Natural killer cell (primary cell): ENCODE data around the gene MPZL2. TPM values are rescaled to one million over a fixed set of nuclear protein-coding genes. Genes with fewer than 3 reads are reported as not detected.

Experiments used
- ATAC-seq, 3 donors: fragments of 150-1000 bp in 2 of 3; fragments of 200-7000 bp in 1 of 3; cut with Tn5 transposase; 1 replicate in 1 of 3; 2 replicates in 2 of 3; pipeline ENCODE4 v1.10.0; 2021; ENCODE audit warnings: mild to moderate bottlenecking in 2 of 3, moderate library complexity in 2 of 3
- DNase-seq, 2 donors: peaks; one replicate each; pipeline versions ENCODE4 v3.0.0 to v3.0.0-alpha.2; 2013 to 2021; ENCODE audit warnings: mixed read lengths in 1 of 2
- H3K27ac ChIP-seq: one replicate; pipeline ENCODE4 v1.5.1; 2013; ENCODE audit warnings: mild to moderate bottlenecking, low read length
- H3K27me3 ChIP-seq: one replicate; pipeline ENCODE4 v1.6.1; 2013; ENCODE audit warnings: low read length; ENCODE audit not compliant: control insufficient read depth, insufficient read depth
- H3K36me3 ChIP-seq: one replicate; pipeline ENCODE4 v1.6.1; 2013; ENCODE audit warnings: low read length; ENCODE audit not compliant: control insufficient read depth, insufficient read depth
- H3K4me1 ChIP-seq: one replicate; pipeline ENCODE4 v1.6.1; 2013; ENCODE audit warnings: low read length; ENCODE audit not compliant: control insufficient read depth, insufficient read depth
- H3K4me3 ChIP-seq: one replicate; pipeline ENCODE4 v1.5.1; 2013; ENCODE audit warnings: low read length
- H3K9me3 ChIP-seq: one replicate; pipeline ENCODE4 v1.6.1; 2013; ENCODE audit warnings: low read length; ENCODE audit not compliant: control insufficient read depth, insufficient read depth
- H3K27ac Mint-ChIP-seq, 2 donors: one replicate each; pipeline ENCODE4 v1.8.0; 2022; ENCODE audit warnings: mild to moderate bottlenecking in 2 of 2, mixed read lengths in 2 of 2, moderate library complexity in 1 of 2
- H3K27me3 Mint-ChIP-seq, 2 donors: one replicate each; pipeline ENCODE4 v1.8.0; 2022; ENCODE audit warnings: low read depth in 2 of 2, mixed read lengths in 2 of 2
- H3K36me3 Mint-ChIP-seq: one replicate; pipeline ENCODE4 v1.8.0; 2022; ENCODE audit warnings: mixed read lengths
- H3K4me1 Mint-ChIP-seq, 2 donors: one replicate each; pipeline ENCODE4 v1.8.0; 2022; ENCODE audit warnings: mixed read lengths in 2 of 2
- H3K4me3 Mint-ChIP-seq: one replicate; pipeline ENCODE4 v1.8.0; 2022; ENCODE audit warnings: mild to moderate bottlenecking, moderate library complexity, mixed read lengths
- H3K9me3 Mint-ChIP-seq, 2 donors: one replicate each; pipeline ENCODE4 v1.8.0; 2022; ENCODE audit warnings: mixed read lengths in 2 of 2
- WGBS: methylation state at CpG from one replicate; pipeline ENCODE4 v1.1.7; 2013; ENCODE audit warnings: missing lambda C conversion rate; ENCODE audit not compliant: insufficient coverage; 5-methylcytosine and 5-hydroxymethylcytosine counted together
- intact Hi-C: fragments of 100-400 bp; cut with micrococcal nuclease; formaldehyde crosslinking; loops from one replicate; pipeline ENCODE4 v1.14.2; 2022
- total RNA-seq, 4 donors: library from RNA; stranded (reverse); fragments of 120-200 nt in 1 of 4; gene quantifications; one replicate each; pipeline versions ENCODE4 v1.2.3 to v1.2.4, GENCODE V29; 2013 to 2022
- TF ChIP-seq, protein P1 (sequence below): fragments of 200-600 bp; IDR thresholded peaks from one replicate; pipeline ENCODE4 v1.8.0; 2022; ENCODE audit warnings: antibody characterized with exemption

The MPZL2 gene
- total RNA-seq, 3 donors from 2014 or later (not counting 1 experiment from before 2014, with no cell fraction given) = 0.49 to 0.58 TPM; not detected in 1

DNA sequence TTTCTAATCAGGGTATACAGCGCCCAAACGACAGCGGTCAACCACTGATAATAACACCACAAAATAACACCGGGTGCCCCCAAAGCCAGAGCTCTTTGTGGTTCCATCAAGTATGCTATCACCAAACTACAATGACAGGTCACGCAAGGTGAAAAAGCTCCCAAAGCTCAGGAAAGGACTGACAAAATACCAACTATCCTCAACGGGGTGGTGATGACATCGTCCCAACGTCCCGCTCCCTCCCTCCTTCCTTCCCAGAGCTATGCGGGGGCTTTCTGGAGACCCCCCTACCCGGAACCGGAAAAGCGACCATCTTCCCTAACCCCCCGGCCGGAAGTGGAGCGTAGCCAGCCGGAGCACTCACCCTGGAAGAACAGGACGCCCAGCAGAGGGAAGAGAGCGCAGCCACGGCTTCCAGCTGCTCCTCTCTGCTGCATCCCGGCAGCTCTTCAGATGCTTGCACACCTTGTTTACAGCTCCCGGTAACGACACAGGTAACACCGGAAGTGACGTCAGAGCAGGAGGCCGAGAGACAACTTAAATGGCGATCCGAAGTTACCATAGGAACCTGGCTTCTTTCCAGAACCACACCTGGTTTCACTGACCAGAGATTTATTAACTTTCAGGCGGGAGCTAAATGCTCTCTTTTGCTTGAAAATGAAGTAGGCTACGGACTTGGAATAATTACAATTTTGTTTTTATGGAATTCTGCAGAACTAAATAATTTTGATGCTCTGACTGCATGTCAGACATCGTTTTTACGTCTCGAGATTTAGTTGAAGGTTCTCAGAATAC, 12.0 kb downstream of the MPZL2 start, which contains the start of gene MPZL3:
Gene MPZL3, minus strand, starts transcription at position 508 of the 795 bp plus-strand sequence. Its CDS starts 71 bp downstream, at position 437.
- Mint-ChIP-seq H3K9me3 (no peaks in the 10 kb centered on the region), H3K36me3 (no peaks in the 10 kb centered on the region), H3K27ac (peak within 1 kb of the TSS; percentile 98), H3K4me3 (peak within 1 kb of the TSS; percentile 98), H3K27me3 (no peaks in the 10 kb centered on the region), H3K4me1 (peaks cover 17 to 22% of the 10 kb centered on the region in 2 donors)
- intact Hi-C loops = loop anchor here (1.0 to 5.0 kb wide), 3 partner anchors 11 to 105 kb away; partner anchors contain the start of gene UBE4A
- Histone ChIP-seq H3K36me3 (no peaks in the 10 kb centered on the region), H3K4me1 (peaks cover 8% of the 10 kb centered on the region), H3K27ac (peak within 1 kb of the TSS; percentile 95), H3K4me3 (peak within 1 kb of the TSS; percentile 82), H3K27me3 (no peaks in the 10 kb centered on the region), H3K9me3 (no peaks in the 10 kb centered on the region)
- ATAC-seq (peak; percentile 75 to 83 (median 82)), DNase-seq (peak; percentile 76 to 97)
- WGBS = under 1% methylated on average over 30 of the region's 33 CpGs
- TF ChIP-seq, protein P1, sequence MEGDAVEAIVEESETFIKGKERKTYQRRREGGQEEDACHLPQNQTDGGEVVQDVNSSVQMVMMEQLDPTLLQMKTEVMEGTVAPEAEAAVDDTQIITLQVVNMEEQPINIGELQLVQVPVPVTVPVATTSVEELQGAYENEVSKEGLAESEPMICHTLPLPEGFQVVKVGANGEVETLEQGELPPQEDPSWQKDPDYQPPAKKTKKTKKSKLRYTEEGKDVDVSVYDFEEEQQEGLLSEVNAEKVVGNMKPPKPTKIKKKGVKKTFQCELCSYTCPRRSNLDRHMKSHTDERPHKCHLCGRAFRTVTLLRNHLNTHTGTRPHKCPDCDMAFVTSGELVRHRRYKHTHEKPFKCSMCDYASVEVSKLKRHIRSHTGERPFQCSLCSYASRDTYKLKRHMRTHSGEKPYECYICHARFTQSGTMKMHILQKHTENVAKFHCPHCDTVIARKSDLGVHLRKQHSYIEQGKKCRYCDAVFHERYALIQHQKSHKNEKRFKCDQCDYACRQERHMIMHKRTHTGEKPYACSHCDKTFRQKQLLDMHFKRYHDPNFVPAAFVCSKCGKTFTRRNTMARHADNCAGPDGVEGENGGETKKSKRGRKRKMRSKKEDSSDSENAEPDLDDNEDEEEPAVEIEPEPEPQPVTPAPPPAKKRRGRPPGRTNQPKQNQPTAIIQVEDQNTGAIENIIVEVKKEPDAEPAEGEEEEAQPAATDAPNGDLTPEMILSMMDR = no peak

DNA sequence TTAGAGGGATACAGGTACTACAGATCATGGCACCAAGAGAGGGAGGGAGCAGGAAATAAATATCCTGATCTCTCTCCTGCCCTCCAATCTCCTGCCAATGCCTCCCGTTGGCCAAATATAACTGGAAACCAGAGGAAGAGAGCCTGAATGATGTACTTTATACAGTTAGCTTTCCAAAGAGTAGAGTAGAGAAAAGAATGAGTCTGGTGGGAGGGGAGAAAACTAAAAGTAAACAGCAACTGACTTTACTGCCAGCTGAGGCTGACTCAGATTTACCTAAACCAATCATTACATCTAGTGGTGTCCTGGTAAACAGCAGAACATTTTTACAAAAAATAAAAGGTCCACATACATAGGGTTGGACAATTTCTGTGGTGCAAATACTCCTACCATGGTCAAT, 17.1 kb downstream of the MPZL2 start:
- intact Hi-C loops = no loop called here
- no peak overlapping the region for H3K4me3 Mint-ChIP-seq
- TF ChIP-seq, protein P1 = no peak
- WGBS = no CpG with 5 or more reads among the region's 1 CpG
- Histone ChIP-seq H3K27me3 (no peaks in the 10 kb centered on the region), H3K4me1 (peaks cover 18% of the 10 kb centered on the region), H3K36me3 (no peaks in the 10 kb centered on the region), H3K27ac (peak overlapping the region; percentile 13), H3K9me3 (no peaks in the 10 kb centered on the region), H3K4me3 (no peak overlapping the region)
- H3K36me3 Mint-ChIP-seq = no peaks in the 10 kb centered on the region
- no peaks in the 10 kb centered on the region for H3K9me3 Mint-ChIP-seq
- DNase-seq = peak in 1 of 2 donors; percentile 33
- peak overlapping the region in 1 of 2 donors; percentile 6 for H3K27ac Mint-ChIP-seq
- H3K4me1 Mint-ChIP-seq = peaks cover 28 to 42% of the 10 kb centered on the region in 2 donors
- H3K27me3 Mint-ChIP-seq = no peaks in the 10 kb centered on the region
- ATAC-seq = no peak

DNA sequence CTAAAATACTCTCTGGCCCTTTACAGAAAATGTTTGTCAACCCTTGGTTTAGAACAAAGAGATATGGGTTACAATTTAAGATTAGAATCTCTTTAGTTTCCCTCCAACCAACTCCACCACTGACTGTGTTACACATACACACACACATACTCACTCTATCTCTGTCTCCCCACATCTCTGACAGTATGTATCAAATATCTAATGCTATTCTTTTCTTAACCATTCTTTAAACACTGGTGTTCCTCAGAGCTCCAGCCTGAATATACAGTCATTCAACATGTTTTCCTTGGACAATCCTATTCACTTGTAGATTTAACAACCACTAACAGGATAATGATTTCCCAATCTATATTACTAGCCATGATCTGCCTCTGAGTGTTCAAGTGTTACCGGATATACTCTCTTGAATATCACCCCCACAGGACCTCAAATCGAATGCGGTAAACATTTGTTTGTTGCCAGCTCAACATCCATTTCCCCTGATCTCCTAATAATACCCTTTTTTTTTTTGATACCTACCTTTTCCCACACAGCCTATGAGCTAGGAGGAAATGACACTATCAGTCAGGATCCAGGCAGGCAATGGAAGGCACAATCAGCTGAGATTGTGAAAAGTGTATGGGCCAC, 18.0 kb downstream of the MPZL2 start:
- no peak overlapping the region for H3K27ac ChIP-seq
- H3K27me3 Mint-ChIP-seq = no peaks in the 10 kb centered on the region
- TF ChIP-seq, protein P1 = no peak
- peak overlapping the region; percentile 19 to 21 for H3K27ac Mint-ChIP-seq
- no peak for ATAC-seq
- H3K9me3 Mint-ChIP-seq = no peaks in the 10 kb centered on the region
- H3K4me3 Mint-ChIP-seq = no peak overlapping the region
- no peaks in the 10 kb centered on the region for H3K36me3 ChIP-seq
- H3K4me3 ChIP-seq = no peak overlapping the region
- intact Hi-C loops = no loop called here
- peaks cover 31 to 47% of the 10 kb centered on the region in 2 donors for H3K4me1 Mint-ChIP-seq
- no peak for DNase-seq
- peaks cover 26% of the 10 kb centered on the region for H3K4me1 ChIP-seq
- no peaks in the 10 kb centered on the region for H3K9me3 ChIP-seq
- WGBS = 81% methylated on average over 3 of the region's 3 CpGs
- H3K36me3 Mint-ChIP-seq = no peaks in the 10 kb centered on the region
- H3K27me3 ChIP-seq = no peaks in the 10 kb centered on the region
